SU-DHL-6 (cell line): ENCODE results near the gene CHORDC1.
A peak's percentile ranks its signal among the peaks of the same experiment; 100 is the strongest.

Source experiments
- H2AFZ ChIP-seq: fragments of 200-600 bp; sonication (generic); 2 replicates; pipeline ENCODE4 v1.6.1; 2014; ENCODE audit warnings: low read depth, mild to moderate bottlenecking, moderate library complexity, mixed read lengths, antibody characterized with exemption, low read length; ENCODE audit not compliant: severe bottlenecking
- H3F3A ChIP-seq: fragments of 200-600 bp; shearing (Covaris generic); 2 replicates; pipeline ENCODE4 v1.6.0; 2016; ENCODE audit warnings: antibody characterized with exemption, mild to moderate bottlenecking; ENCODE audit not compliant: insufficient read depth
- H3K27ac ChIP-seq: fragments of 200-600 bp; sonication (generic); 2 replicates; pipeline ENCODE4 v1.5.1; 2016; ENCODE audit warnings: low read depth, mild to moderate bottlenecking, low read length, moderate library complexity, mixed read lengths
- H3K27me3 ChIP-seq: fragments of 200-600 bp; sonication (generic), shearing (Covaris generic); 2 replicates; pipeline ENCODE4 v1.6.0; 2014; ENCODE audit warnings: mild to moderate bottlenecking, low read length
- H3K36me3 ChIP-seq: fragments of 200-600 bp; sonication (generic); 2 replicates; pipeline ENCODE4 v1.6.1; 2014; ENCODE audit warnings: mild to moderate bottlenecking, low read length, mixed read lengths
- H3K4me2 ChIP-seq: fragments of 300-600, 200-600 bp; shearing (Covaris generic), sonication (generic); 2 replicates; pipeline ENCODE4 v1.6.0; 2014; ENCODE audit warnings: low read length, low read depth, mild to moderate bottlenecking; ENCODE audit not compliant: poor library complexity, severe bottlenecking
- H3K4me3 ChIP-seq: fragments of 200-600 bp; sonication (generic); 2 replicates; pipeline ENCODE4 v1.5.1; 2014; ENCODE audit warnings: antibody characterized with exemption, low read length, mild to moderate bottlenecking, mixed read lengths; ENCODE audit not compliant: insufficient read depth, poor library complexity, severe bottlenecking
- H3K79me2 ChIP-seq: fragments of 200-600 bp; sonication (generic); 2 replicates; pipeline ENCODE4 v1.6.1; 2014; ENCODE audit warnings: mild to moderate bottlenecking, low read length, moderate library complexity; ENCODE audit not compliant: insufficient read depth
- H3K9ac ChIP-seq: fragments of 200-600 bp; sonication (generic); 2 replicates; pipeline ENCODE4 v1.7.0; 2014; ENCODE audit warnings: mild to moderate bottlenecking, low read length
- H3K9me2 ChIP-seq: fragments of 200-600 bp; sonication (generic); replicated peaks from 2 replicates; pipeline ENCODE4 v1.6.1; 2014; ENCODE audit warnings: low read length; ENCODE audit not compliant: insufficient read depth
- H3K9me3 ChIP-seq: fragments of 200-600 bp; sonication (generic); 2 replicates; pipeline ENCODE4 v1.6.1; 2014; ENCODE audit warnings: low read length, mixed read lengths; ENCODE audit not compliant: insufficient read depth
- H4K20me1 ChIP-seq: fragments of 200-600 bp; sonication (generic); 2 replicates; pipeline ENCODE4 v1.6.1; 2014; ENCODE audit warnings: low read depth, mild to moderate bottlenecking, antibody characterized with exemption, low read length, moderate library complexity, mixed read lengths
- EZH2phosphoT487 ChIP-seq: fragments of 200-600 bp; sonication (generic), shearing (Covaris generic); conservative IDR thresholded peaks from 2 replicates; pipeline ENCODE4 v1.6.1; 2018; ENCODE audit warnings: mild to moderate bottlenecking, antibody characterized with exemption, low read length, moderate library complexity, mixed read lengths
- TF ChIP-seq, protein P1 (sequence below): fragments of 200-600 bp; sonication (generic); IDR thresholded peaks from one replicate; pipeline ENCODE4 v1.5.1; 2017; ENCODE audit warnings: antibody characterized with exemption, mild to moderate bottlenecking, low read length, moderate library complexity; ENCODE audit not compliant: insufficient read depth, poor library complexity, severe bottlenecking

The CHORDC1 gene

GRCh38 chr11:90250970-90251369 lies 28.1 kb upstream of the CHORDC1 start:
- Histone ChIP-seq H3K27me3 (no peaks in the 10 kb centered on the region), H3K9me2 (no peaks in the 10 kb centered on the region), H2AFZ (peak overlapping the region; percentile 59), H3K4me3 (no peak overlapping the region), H3K9ac (no peak overlapping the region), H3K27ac (no peak overlapping the region), H3K9me3 (no peaks in the 10 kb centered on the region), H4K20me1 (no peaks in the 10 kb centered on the region), H3F3A (no peaks in the 10 kb centered on the region), H3K4me2 (peak overlapping the region; percentile 20), H3K36me3 (no peaks in the 10 kb centered on the region), H3K79me2 (no peaks in the 10 kb centered on the region)
- TF ChIP-seq EZH2phosphoT487 = no peak
- TF ChIP-seq, protein P1, sequence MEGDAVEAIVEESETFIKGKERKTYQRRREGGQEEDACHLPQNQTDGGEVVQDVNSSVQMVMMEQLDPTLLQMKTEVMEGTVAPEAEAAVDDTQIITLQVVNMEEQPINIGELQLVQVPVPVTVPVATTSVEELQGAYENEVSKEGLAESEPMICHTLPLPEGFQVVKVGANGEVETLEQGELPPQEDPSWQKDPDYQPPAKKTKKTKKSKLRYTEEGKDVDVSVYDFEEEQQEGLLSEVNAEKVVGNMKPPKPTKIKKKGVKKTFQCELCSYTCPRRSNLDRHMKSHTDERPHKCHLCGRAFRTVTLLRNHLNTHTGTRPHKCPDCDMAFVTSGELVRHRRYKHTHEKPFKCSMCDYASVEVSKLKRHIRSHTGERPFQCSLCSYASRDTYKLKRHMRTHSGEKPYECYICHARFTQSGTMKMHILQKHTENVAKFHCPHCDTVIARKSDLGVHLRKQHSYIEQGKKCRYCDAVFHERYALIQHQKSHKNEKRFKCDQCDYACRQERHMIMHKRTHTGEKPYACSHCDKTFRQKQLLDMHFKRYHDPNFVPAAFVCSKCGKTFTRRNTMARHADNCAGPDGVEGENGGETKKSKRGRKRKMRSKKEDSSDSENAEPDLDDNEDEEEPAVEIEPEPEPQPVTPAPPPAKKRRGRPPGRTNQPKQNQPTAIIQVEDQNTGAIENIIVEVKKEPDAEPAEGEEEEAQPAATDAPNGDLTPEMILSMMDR = no peak

DNA sequence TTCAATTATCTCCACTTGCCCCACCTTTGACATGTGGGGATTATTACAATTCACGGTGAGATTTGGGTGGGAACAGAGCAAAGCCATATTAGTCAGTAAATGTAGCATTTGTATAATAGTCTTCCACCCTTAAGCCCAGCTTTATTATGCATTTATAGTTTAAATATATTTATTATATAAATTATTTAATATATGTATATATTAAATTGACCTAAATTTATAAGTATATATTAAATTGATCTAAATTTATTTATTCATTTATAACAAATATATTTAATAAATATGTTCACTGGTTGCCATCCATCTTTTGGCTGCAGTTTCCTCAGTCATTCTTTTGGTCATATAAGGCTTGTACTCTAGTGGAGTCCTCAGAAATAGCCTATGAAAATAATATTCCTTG lies 23.6 kb upstream of the CHORDC1 start:
- Histone ChIP-seq H3K27me3 (no peaks in the 10 kb centered on the region), H3K9ac (no peak overlapping the region), H2AFZ (no peak overlapping the region), H3K4me2 (no peak overlapping the region), H3K9me3 (no peaks in the 10 kb centered on the region), H3K27ac (no peak overlapping the region), H3K36me3 (no peaks in the 10 kb centered on the region), H3K4me3 (no peak overlapping the region), H3K9me2 (no peaks in the 10 kb centered on the region), H3F3A (no peaks in the 10 kb centered on the region), H3K79me2 (no peaks in the 10 kb centered on the region), H4K20me1 (no peaks in the 10 kb centered on the region)
- TF ChIP-seq, protein P1 = no peak
- no peak for TF ChIP-seq EZH2phosphoT487

DNA sequence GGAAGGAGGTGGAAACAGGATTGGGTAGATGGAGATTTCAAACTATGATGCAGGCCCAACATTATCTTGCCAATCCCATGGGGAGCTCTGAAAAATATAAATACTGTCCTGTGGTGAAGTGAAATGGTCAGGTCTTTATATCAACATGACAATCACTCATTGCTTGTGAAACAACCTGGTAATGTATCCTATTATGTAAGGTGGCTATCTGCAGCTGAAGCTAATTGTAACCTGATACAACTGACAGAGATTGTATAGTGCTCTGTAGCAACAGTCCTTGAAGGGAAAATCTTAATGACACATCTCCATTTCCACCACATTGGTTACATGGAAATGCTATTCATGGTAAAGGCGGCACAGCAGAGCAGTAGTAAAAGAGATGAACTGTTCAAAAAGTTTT lies 20.7 kb upstream of the CHORDC1 start:
- H3K27me3 ChIP-seq = no peaks in the 10 kb centered on the region
- H3K9me2 ChIP-seq = no peaks in the 10 kb centered on the region
- no peaks in the 10 kb centered on the region for H3F3A ChIP-seq
- no peaks in the 10 kb centered on the region for H3K36me3 ChIP-seq
- no peak overlapping the region for H3K4me2 ChIP-seq
- no peak overlapping the region for H3K27ac ChIP-seq
- no peak overlapping the region for H2AFZ ChIP-seq
- H3K4me3 ChIP-seq = no peak overlapping the region
- no peaks in the 10 kb centered on the region for H3K9me3 ChIP-seq
- no peak overlapping the region for H3K9ac ChIP-seq
- TF ChIP-seq, protein P1 = no peak
- TF ChIP-seq EZH2phosphoT487 = no peak
- no peaks in the 10 kb centered on the region for H3K79me2 ChIP-seq
- no peaks in the 10 kb centered on the region for H4K20me1 ChIP-seq
